GM18861 (cell line): Measurements from ENCODE around the gene SAFB.

Experiments
- ATAC-seq: cut with Tn5 transposase; IDR thresholded peaks from one replicate; pipeline ENCODE4 v1.9.1; 2021; ENCODE audit not compliant: unreplicated experiment

SAFB gene

GRCh38 chr19:5622465-5623396 lies at the start of gene SAFB, which contains the start of gene SAFB2:
Gene SAFB (plus strand): TSS chr19:5623083. CDS start chr19:5623206, 123 bp downstream.
Gene SAFB2 (minus strand): TSS chr19:5622776. CDS start chr19:5622715, 61 bp downstream.
- ATAC-seq, result peak; percentile 87

GRCh38 chr19:5575590-5575989 lies 47.3 kb upstream of the SAFB start:
- no peak for ATAC-seq

DNA sequence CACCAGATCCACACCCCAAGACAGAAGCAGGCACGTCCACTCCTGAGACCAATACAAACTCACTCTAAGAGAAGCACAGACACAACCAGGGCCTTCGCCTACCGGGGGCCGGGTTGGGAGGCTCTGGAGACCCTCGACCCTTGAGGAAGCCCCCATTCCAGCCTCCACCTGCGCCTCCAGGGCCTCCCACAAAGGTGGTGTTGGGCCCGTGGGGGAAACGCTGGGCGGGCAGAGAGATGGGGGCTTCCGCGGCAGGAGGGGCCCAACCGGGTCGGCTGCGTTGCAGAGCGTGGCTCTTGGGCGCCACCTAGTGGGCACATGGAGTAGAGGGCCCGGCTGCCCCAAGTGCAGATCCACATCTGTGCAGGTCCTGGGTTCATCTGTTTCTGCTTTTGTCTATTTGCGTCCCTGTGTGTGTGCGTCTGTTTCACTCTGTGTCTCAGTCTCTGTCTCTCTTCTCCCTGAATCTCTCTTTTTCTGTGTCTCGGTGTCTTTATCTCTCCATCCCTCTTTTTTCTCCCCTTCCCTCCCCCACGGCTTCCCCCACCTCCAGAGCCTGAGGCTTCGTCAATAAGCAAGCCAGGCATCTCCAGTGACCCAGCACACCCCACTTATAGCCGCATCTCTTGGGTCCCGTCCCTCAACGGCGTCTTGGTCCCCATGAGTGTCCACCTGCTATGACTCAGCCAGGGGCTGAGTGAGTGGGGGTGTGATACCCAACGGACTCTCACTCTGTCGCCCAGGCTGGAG lies 44.6 kb upstream of the SAFB start:
- no peak for ATAC-seq

- ATAC-seq, result no peak
Measured at GRCh38 chr19:5579286-5579685, 43.6 kb upstream of the SAFB start.

GRCh38 chr19:5579697-5580096 lies 43.2 kb upstream of the SAFB start:
- ATAC-seq, result no peak

DNA sequence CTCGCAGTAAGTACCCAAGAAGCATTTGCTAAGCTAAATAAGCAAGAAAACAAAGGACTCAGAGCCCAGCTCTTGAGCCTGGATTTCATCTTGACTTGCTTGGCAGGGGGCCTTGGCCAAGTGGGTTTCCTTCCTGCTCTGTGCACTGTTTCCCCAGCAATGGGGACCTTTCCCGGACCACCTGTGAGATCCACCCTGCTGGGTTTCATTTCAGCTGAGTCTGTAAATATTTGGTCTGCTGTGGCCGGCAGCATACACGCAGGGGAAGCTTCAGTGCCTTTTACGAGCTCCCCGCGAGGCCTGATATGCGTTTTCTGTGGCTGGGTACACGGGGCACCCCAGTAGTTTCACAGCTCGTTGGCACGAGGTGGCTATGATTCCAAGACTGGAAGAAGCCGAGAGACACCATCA lies 42.7 kb upstream of the SAFB start:
- ATAC-seq, result no peak

GRCh38 chr19:5585461-5586299 lies 37.2 kb upstream of the SAFB start:
- no peak for ATAC-seq

DNA sequence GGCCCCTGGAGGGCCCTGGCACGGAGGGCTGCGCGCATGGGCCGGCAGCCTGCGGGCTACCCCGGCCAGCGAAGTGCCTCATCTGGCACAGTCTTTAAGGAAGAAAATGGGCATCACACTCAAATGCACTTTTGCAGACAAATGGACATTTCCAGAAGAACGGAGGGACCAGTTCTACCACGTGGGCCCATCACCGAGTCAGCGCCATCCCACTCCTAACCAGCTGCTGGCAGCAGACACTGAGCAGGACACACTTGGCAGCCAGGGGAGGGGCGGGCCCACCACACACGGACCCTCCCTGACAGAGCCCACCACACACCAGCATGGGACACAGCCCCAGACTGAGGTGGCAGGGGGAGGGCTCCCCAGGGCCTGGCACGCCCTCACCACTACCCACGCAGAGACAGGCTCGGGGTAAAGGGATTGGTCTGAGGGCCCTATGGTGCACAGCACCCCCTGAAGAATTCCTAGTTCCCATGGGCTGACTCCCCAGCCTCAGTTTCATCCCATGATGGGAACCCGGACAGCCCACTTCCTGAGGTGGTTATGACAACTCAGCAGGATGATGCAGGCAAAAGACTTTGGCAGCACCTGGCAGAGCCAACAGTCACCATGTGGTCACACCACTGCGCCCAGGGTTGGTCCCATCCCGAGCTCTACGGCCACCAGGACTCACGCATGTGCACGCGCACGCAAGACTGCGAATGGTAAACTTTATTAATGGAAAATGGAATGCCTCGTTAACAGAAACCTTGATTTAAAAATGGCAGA lies 36.4 kb upstream of the SAFB start:
- ATAC-seq, result no peak

GRCh38 chr19:5587071-5587455 lies 35.8 kb upstream of the SAFB start:
- ATAC-seq, result no peak

GRCh38 chr19:5587661-5588060 lies 35.2 kb upstream of the SAFB start:
- no peak for ATAC-seq

DNA sequence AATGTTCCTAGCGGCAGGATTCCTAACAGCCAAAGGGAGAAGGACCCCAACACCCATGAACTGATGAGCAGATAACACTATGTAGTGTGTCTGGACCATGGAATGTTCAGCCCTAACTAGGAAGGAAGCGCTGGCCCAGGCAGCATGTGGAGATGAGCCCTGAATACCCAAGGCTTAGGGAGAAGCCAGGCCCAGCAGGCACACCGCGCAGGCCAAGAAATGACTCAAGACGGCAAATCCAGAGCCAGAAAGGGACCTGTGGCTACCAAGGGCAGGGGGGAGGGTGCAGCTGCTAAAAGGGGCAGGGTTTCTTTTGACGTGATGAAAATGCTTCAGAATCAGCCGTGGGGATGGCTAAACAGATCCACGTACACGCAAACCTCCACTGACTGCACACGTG lies 34.4 kb upstream of the SAFB start:
- ATAC-seq, result no peak

DNA sequence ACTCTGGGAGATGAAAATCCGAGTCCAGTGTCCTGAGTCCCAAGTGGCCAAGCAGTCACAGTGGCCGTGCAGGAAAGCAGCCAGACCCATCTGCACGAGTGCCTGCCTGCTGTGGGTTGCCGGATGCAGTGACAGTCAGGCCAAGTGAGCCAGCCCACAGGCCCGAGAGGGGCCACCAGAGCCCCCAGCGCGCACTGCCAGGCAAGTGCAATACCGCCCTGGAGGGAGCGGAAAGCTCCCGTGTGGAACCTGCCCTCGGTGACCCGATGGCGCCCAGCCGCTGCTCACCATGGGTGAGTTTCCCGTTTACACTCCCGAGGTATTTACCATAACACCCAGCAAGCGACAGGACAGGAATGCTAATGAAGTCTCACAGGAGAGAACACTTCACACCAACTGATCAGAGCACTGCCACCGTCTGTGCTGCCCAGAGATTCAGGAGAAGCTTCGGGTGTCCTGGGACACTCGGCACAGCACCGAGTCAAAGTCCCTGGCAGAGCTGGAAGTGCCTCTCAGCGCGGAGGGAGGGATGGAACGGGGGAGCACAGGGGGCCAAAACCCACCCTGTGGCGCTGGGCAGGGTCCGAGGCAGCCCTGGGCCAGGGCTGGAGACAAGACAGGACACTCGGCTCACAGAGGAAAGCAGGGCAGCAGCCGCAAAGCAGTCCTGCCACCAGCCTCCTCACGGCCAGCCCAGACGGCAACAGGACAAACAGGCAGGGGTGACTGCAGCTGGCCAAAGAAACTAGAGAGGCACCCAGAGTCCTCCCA lies 33.8 kb upstream of the SAFB start:
- ATAC-seq, result no peak

DNA sequence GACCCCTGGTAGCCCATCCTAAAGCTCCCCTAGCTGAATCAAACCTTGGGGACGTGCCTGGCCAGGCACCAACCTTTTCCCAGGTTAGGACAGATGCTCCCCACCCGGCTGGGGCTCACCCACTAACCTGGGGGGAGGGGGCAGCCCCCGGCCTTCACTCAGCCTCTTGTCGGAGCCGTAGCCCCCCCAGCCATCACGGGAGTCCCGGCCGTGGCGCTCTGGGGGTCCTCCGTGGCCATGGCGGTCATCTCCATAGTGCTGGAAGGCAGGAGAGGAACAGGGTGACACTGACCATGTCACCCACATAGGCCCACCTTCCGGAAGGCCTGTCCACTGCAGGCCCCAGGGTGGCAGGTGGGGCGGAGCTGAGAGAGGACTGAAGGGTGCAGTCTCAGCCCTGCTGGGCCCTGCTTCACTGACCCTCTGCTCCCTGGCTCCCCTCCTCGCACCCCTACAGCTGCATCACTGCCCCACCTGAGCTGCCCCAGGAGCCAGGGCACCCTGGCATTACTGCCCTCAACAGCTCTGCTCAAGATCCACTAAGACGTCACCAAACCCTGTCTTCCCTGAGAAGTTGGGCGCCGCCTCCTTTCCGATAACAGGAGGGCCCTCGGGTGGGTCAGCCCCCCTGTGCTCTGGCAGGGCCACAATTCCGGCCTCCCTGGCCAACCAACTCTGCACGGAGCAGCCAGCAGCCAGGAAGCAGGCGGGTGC lies 32.6 kb upstream of the SAFB start:
- ATAC-seq, result no peak

- no peak for ATAC-seq
Measured at GRCh38 chr19:5590865-5591154, 32.1 kb upstream of the SAFB start.

GRCh38 chr19:5591476-5591875 lies 31.4 kb upstream of the SAFB start:
- ATAC-seq, result no peak

DNA sequence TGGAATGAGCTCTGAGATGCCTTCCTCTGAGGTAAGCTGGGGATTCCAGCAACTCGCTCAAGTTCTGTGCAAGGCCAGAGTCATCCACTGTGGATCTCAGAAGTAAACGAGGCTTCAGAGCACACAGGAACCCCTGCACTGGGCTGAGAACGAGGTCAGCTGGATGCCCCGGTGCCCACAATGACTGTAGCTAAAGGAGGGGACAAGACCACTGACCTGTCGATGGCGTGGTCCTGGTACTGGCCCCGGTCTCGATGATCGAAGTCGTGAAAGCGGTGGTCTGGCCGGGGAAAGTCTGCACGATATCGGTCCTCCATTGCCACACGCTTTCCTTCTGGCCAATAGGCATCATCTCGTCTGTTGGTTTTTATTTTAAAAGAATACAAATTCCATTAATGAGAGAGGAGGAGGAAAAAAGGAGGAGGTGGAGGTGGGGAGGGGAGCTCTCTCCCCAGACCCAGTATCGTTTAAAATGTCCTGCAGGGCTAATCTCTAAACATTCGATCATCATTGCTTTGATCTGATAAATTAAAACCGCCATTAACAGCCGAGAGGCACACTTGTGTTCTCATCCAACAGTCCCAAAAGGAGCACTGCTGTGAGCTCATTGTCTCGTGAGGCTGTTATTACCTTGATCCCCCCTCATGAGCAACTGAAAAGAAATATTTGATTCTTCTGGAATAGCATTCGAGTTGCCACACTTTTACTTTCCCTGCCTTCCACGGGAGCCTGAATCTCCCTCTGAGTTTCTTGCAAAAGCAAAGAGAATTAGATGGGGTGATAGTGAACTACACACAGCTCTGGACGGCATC lies 30.1 kb upstream of the SAFB start:
- ATAC-seq, result no peak

GRCh38 chr19:5593343-5594255 lies 29.3 kb upstream of the SAFB start:
- no peak for ATAC-seq
